HEK293 (cell line): ENCODE measurements around the gene ARL16.
A peak's percentile ranks its signal among the peaks of the same experiment; 100 is the strongest.

Experiments
- CTCF ChIA-PET: fragments of 350-600 bp; formaldehyde crosslinking; extraction: SDS; loops from one replicate; lab custom pipeline; 2021; ENCODE audit warnings: antibody characterized with exemption; lab: Yijun Ruan, JAX
- POLR2A ChIA-PET: fragments of 300-600 bp; formaldehyde crosslinking; extraction: SDS; loops from one replicate; lab custom pipeline; 2020; ENCODE audit warnings: antibody characterized with exemption, inconsistent platforms; lab: Yijun Ruan, JAX
- H3K27ac ChIP-seq: fragments of 200-500 bp; sonication (Bioruptor generic); 2 replicates; pipeline ENCODE4 v1.5.1; 2014; ENCODE audit warnings: low read depth, low read length, control low read depth, inconsistent platforms; ENCODE audit errors: extremely low read depth
- H3K36me3 ChIP-seq, 2 experiments: fragments of 200-500 bp in 1 of 2; sonication (Bioruptor generic) in 1 of 2; 1 replicate in 1 of 2; 2 replicates in 1 of 2; pipeline ENCODE4 v1.5.1; 2014 to 2017; ENCODE audit warnings: inconsistent platforms in 2 of 2, low read length in 2 of 2; ENCODE audit not compliant: control insufficient read depth in 2 of 2, insufficient read depth in 1 of 2
- H3K4me1 ChIP-seq: fragments of 200-500 bp; sonication (Bioruptor generic); 2 replicates; pipeline ENCODE4 v1.5.1; 2014; ENCODE audit warnings: mild to moderate bottlenecking, low read length, inconsistent platforms; ENCODE audit not compliant: control insufficient read depth, insufficient read depth
- H3K4me3 ChIP-seq: 2 replicates; pipeline ENCODE4 v1.5.1; 2011; ENCODE audit warnings: low read depth, mild to moderate bottlenecking, control low read depth, low read length, moderate library complexity
- H3K9me3 ChIP-seq: fragments of 200-500 bp; sonication (Bioruptor generic); 2 replicates; pipeline ENCODE4 v1.5.1; 2014; ENCODE audit warnings: low read depth, low read length, inconsistent platforms; ENCODE audit not compliant: control insufficient read depth, insufficient read depth
- BCL11B ChIP-seq: fragments of 450-650 bp; formaldehyde crosslinking; IDR thresholded peaks from 2 replicates; pipeline ENCODE4 v1.5.1; 2016; ENCODE audit warnings: low read depth, missing biosample characterization, missing genetic modification characterization
- CTCF ChIP-seq: fragments of 450-650 bp; formaldehyde crosslinking; IDR thresholded peaks from 2 replicates; pipeline ENCODE4 v1.5.1; 2016; ENCODE audit warnings: missing biosample characterization, missing genetic modification characterization
- FEZF1 ChIP-seq: fragments of 450-650 bp; formaldehyde crosslinking; IDR thresholded peaks from 2 replicates; pipeline ENCODE4 v1.5.1; 2016; ENCODE audit warnings: missing biosample characterization, missing genetic modification characterization
- GLIS1 ChIP-seq: fragments of 450-650 bp; formaldehyde crosslinking; IDR thresholded peaks from 2 replicates; pipeline ENCODE4 v1.5.1; 2016; ENCODE audit warnings: missing biosample characterization, missing genetic modification characterization
- HIC1 ChIP-seq: fragments of 450-650 bp; formaldehyde crosslinking; IDR thresholded peaks from 2 replicates; pipeline ENCODE4 v1.5.1; 2016; ENCODE audit warnings: missing biosample characterization, missing genetic modification characterization
- KLF17 ChIP-seq: fragments of 450-650 bp; formaldehyde crosslinking; IDR thresholded peaks from 2 replicates; pipeline ENCODE4 v1.5.1; 2016; ENCODE audit warnings: missing biosample characterization, missing genetic modification characterization
- OSR2 ChIP-seq: fragments of 450-650 bp; formaldehyde crosslinking; IDR thresholded peaks from 2 replicates; pipeline ENCODE4 v1.5.1; 2016; ENCODE audit warnings: missing biosample characterization, missing genetic modification characterization
- SCRT1 ChIP-seq: fragments of 450-650 bp; formaldehyde crosslinking; IDR thresholded peaks from 2 replicates; pipeline ENCODE4 v1.5.1; 2016; ENCODE audit warnings: missing biosample characterization, missing genetic modification characterization, borderline replicate concordance
- SCRT2 ChIP-seq: fragments of 450-650 bp; formaldehyde crosslinking; IDR thresholded peaks from 2 replicates; pipeline ENCODE4 v1.5.1; 2016; ENCODE audit warnings: missing biosample characterization, missing genetic modification characterization
- TSHZ1 ChIP-seq: fragments of 450-650 bp; formaldehyde crosslinking; IDR thresholded peaks from 2 replicates; pipeline ENCODE4 v1.5.1; 2016; ENCODE audit warnings: missing biosample characterization, missing genetic modification characterization, borderline replicate concordance
- ZBTB11 ChIP-seq: fragments of 450-650 bp; formaldehyde crosslinking; conservative IDR thresholded peaks from 2 replicates; pipeline ENCODE4 v1.5.1; 2016; ENCODE audit warnings: low read depth, missing biosample characterization, missing genetic modification characterization
- ZBTB17 ChIP-seq: fragments of 450-650 bp; formaldehyde crosslinking; IDR thresholded peaks from 2 replicates; pipeline ENCODE4 v1.5.1; 2016; ENCODE audit warnings: missing biosample characterization, missing genetic modification characterization
- ZBTB8A ChIP-seq: fragments of 450-650 bp; formaldehyde crosslinking; IDR thresholded peaks from 2 replicates; pipeline ENCODE4 v1.5.1; 2016; ENCODE audit warnings: missing biosample characterization, missing genetic modification characterization
- ZIC2 ChIP-seq: fragments of 450-650 bp; formaldehyde crosslinking; IDR thresholded peaks from 2 replicates; pipeline ENCODE4 v1.5.1; 2016; ENCODE audit warnings: missing biosample characterization, missing genetic modification characterization
- ZNF10 ChIP-seq: fragments of 450-650 bp; formaldehyde crosslinking; IDR thresholded peaks from 2 replicates; pipeline ENCODE4 v1.5.1; 2017; ENCODE audit warnings: missing biosample characterization, missing genetic modification characterization
- ZNF2 ChIP-seq: fragments of 450-650 bp; formaldehyde crosslinking; IDR thresholded peaks from 2 replicates; pipeline ENCODE4 v1.5.1; 2016; ENCODE audit warnings: missing biosample characterization, missing genetic modification characterization
- ZNF423 ChIP-seq: fragments of 450-650 bp; formaldehyde crosslinking; IDR thresholded peaks from 2 replicates; pipeline ENCODE4 v1.5.1; 2016; ENCODE audit warnings: missing biosample characterization, missing genetic modification characterization
- ZNF48 ChIP-seq: fragments of 450-650 bp; formaldehyde crosslinking; IDR thresholded peaks from 2 replicates; pipeline ENCODE4 v1.5.1; 2016; ENCODE audit warnings: missing biosample characterization, missing genetic modification characterization
- ZNF571 ChIP-seq: fragments of 450-650 bp; formaldehyde crosslinking; IDR thresholded peaks from 2 replicates; pipeline ENCODE4 v1.5.0; 2017; ENCODE audit warnings: missing biosample characterization, missing genetic modification characterization
- ZNF610 ChIP-seq: fragments of 450-650 bp; formaldehyde crosslinking; IDR thresholded peaks from 2 replicates; pipeline ENCODE4 v1.5.1; 2016; ENCODE audit warnings: missing biosample characterization, missing genetic modification characterization, borderline replicate concordance
- ZNF629 ChIP-seq: fragments of 450-650 bp; formaldehyde crosslinking; IDR thresholded peaks from 2 replicates; pipeline ENCODE4 v1.5.1; 2017; ENCODE audit warnings: missing biosample characterization, missing genetic modification characterization
- ZNF791 ChIP-seq: fragments of 450-650 bp; formaldehyde crosslinking; IDR thresholded peaks from 2 replicates; pipeline ENCODE4 v1.5.1; 2016; ENCODE audit warnings: missing biosample characterization, missing genetic modification characterization
- ZNF837 ChIP-seq: fragments of 450-650 bp; formaldehyde crosslinking; IDR thresholded peaks from 2 replicates; pipeline ENCODE4 v1.5.1; 2016; ENCODE audit warnings: missing biosample characterization, missing genetic modification characterization
- ZNF843 ChIP-seq: fragments of 450-650 bp; formaldehyde crosslinking; IDR thresholded peaks from 2 replicates; pipeline ENCODE4 v1.5.1; 2016; ENCODE audit warnings: missing biosample characterization, missing genetic modification characterization
- ZSCAN23 ChIP-seq: fragments of 450-650 bp; formaldehyde crosslinking; IDR thresholded peaks from 2 replicates; pipeline ENCODE4 v1.5.1; 2016; ENCODE audit warnings: missing biosample characterization, missing genetic modification characterization

The ARL16 gene

GRCh38 chr17:81710514-81711308 is 27.1 kb upstream of the ARL16 start:
- Histone ChIP-seq H3K4me3 (no peak overlapping the region), H3K36me3 (peaks cover 5 to 57% of the 10 kb centered on the region in 2 experiments; a peak in 2 of 3 replicates), H3K4me1 (peaks cover 9% of the 10 kb centered on the region; the same call in 1 of the 2 replicates), H3K9me3 (no peaks in the 10 kb centered on the region), H3K27ac (peak overlapping the region; percentile 87; the same call in 1 of the 2 replicates)
- ChIA-PET POLR2A (interaction anchor here (0.6 to 6.4 kb wide), 10 partner anchors 8 to 473 kb away, joined by 3 to 55 read pairs (median 3); partner anchors contain the start of genes ARL16, HGS and MRPL12), CTCF (interaction anchor here (1.2 kb wide), 1 partner anchor 35 kb away, joined by 3 read pairs; no protein-coding TSS in a partner anchor)
- peak; percentile 63; the same call in 1 of the 2 replicates for TF ChIP-seq SCRT1 (tag by site-specific recombination)
- TF ChIP-seq ZIC2 (tag by site-specific recombination) = peak; percentile 97
- TF ChIP-seq FEZF1 (tag by site-specific recombination) = peak; percentile 17; the same call in 1 of the 2 replicates
- TF ChIP-seq ZNF48 (tag by site-specific recombination) = no peak
- no peak for TF ChIP-seq ZNF843 (tag by site-specific recombination)
- peak; percentile 78 for TF ChIP-seq SCRT2 (tag by site-specific recombination)
- TF ChIP-seq OSR2 = no peak; the same call in 1 of the 2 replicates
- TF ChIP-seq TSHZ1 (tag by site-specific recombination) = no peak
- peak; percentile 67; the same call in 1 of the 2 replicates for TF ChIP-seq ZNF423
- peak; percentile 18; the same call in 1 of the 2 replicates for TF ChIP-seq CTCF (tag by site-specific recombination)
- TF ChIP-seq ZNF629 = peak; percentile 26; the same call in 1 of the 2 replicates
- 0 out of 2 replicates have a peak, but pooled peaks have one; percentile 17 for TF ChIP-seq ZBTB11 (tag by site-specific recombination)
- 0 out of 2 replicates have a peak, but pooled peaks have one; percentile 14 for TF ChIP-seq GLIS1 (tag by site-specific recombination)
- TF ChIP-seq KLF17 (tag by site-specific recombination) = 0 out of 2 replicates have a peak, but pooled peaks have one; percentile 19
- TF ChIP-seq BCL11B (tag by site-specific recombination) = peak; percentile 32; the same call in 1 of the 2 replicates
- peak; percentile 34; the same call in 1 of the 2 replicates for TF ChIP-seq HIC1 (tag by site-specific recombination)
- 0 out of 2 replicates have a peak, but pooled peaks have one; percentile 34 for TF ChIP-seq ZNF2 (tag by site-specific recombination)
- TF ChIP-seq ZNF10 (tag by site-specific recombination) = 0 out of 2 replicates have a peak, but pooled peaks have one; percentile 23
- TF ChIP-seq ZSCAN23 (tag by site-specific recombination) = no peak
- TF ChIP-seq ZBTB8A (tag by site-specific recombination) = peak; percentile 48
- TF ChIP-seq ZNF610 (tag by site-specific recombination) = no peak
- no peak for TF ChIP-seq ZNF791
- peak; percentile 77 for TF ChIP-seq ZBTB17 (tag by site-specific recombination)
- no peak for TF ChIP-seq ZNF571
- peak; percentile 8; the same call in 1 of the 2 replicates for TF ChIP-seq ZNF837 (tag by site-specific recombination)
